ENCODE measurements around the gene TBC1D9. TPM values are rescaled to one million over a fixed set of nuclear protein-coding genes. Genes with fewer than 3 reads are reported as not detected.

Gene TBC1D9
- 8.6 and 13.0 TPM in 2 replicates for total RNA-seq

GRCh38 chr4:140756319-140757231 lies at the start of gene TBC1D9:
TBC1D9 (minus strand) TSS chr4:140756385; CDS start chr4:140756045, 340 bp downstream.

Other genes starting within 250 kb of the TBC1D9 start
- 19.1 and 24.8 TPM in 2 replicates for gene ELMOD2, start 232.2 kb downstream of the TBC1D9 start, total RNA-seq
- gene UCP1, start 187.4 kb downstream of the TBC1D9 start, total RNA-seq = not detected in 2 replicates

Data from airway epithelial cell (primary cell).